Endodermal cell (in vitro differentiated cells): ENCODE results near the gene IL15RA. TPM values are rescaled to one million over a fixed set of nuclear protein-coding genes. Genes with fewer than 3 reads are reported as not detected.

ENCODE experiments used
- DNase-seq: peaks from one replicate; pipeline ENCODE4 v3.0.0-alpha.2; 2017
- H3K27ac ChIP-seq: 2 replicates; pipeline ENCODE4 v1.5.1; 2013; ENCODE audit warnings: mild to moderate bottlenecking, low read depth, low read length, moderate library complexity
- H3K27me3 ChIP-seq: 2 replicates; pipeline ENCODE4 v1.6.1; 2013; ENCODE audit warnings: mild to moderate bottlenecking, low read length, moderate library complexity; ENCODE audit not compliant: insufficient read depth, control insufficient read depth, poor library complexity, severe bottlenecking
- H3K36me3 ChIP-seq: 2 replicates; pipeline ENCODE4 v1.7.0; 2013; ENCODE audit warnings: mild to moderate bottlenecking, low read length, moderate library complexity; ENCODE audit not compliant: control insufficient read depth, insufficient read depth
- H3K4me1 ChIP-seq: one replicate; pipeline ENCODE4 v1.7.0; 2013; ENCODE audit warnings: low read length; ENCODE audit not compliant: control insufficient read depth, insufficient read depth
- H3K4me3 ChIP-seq: 2 replicates; pipeline ENCODE4 v1.5.1; 2013; ENCODE audit warnings: mild to moderate bottlenecking, low read length, moderate library complexity
- H3K9ac ChIP-seq: 2 replicates; pipeline ENCODE4 v1.6.1; 2013; ENCODE audit warnings: mild to moderate bottlenecking, low read length, moderate library complexity; ENCODE audit not compliant: poor library complexity, severe bottlenecking; ENCODE audit errors: extremely low read depth
- H3K9me3 ChIP-seq: 2 replicates; pipeline ENCODE4 v1.6.1; 2013; ENCODE audit warnings: mild to moderate bottlenecking, low read length, moderate library complexity; ENCODE audit not compliant: control insufficient read depth
- H3K27ac Mint-ChIP-seq: 2 replicates; pipeline ENCODE4 v1.8.0; 2020; ENCODE audit warnings: mixed read lengths
- H3K27me3 Mint-ChIP-seq: 2 replicates; pipeline ENCODE4 v1.8.0; 2021; ENCODE audit warnings: mild to moderate bottlenecking, mixed read lengths; ENCODE audit not compliant: insufficient read depth
- H3K36me3 Mint-ChIP-seq: 2 replicates; pipeline ENCODE4 v1.8.0; 2020; ENCODE audit warnings: low read depth, mixed read lengths
- H3K4me1 Mint-ChIP-seq: 2 replicates; pipeline ENCODE4 v1.8.0; 2020; ENCODE audit warnings: mixed read lengths
- H3K4me3 Mint-ChIP-seq: 2 replicates; pipeline ENCODE4 v1.8.0; 2020; ENCODE audit warnings: mild to moderate bottlenecking, moderate library complexity, mixed read lengths
- H3K9me3 Mint-ChIP-seq: 2 replicates; pipeline ENCODE4 v1.8.0; 2020; ENCODE audit warnings: mild to moderate bottlenecking, mixed read lengths
- CTCF ChIP-seq: fragments of 200-600 bp; sonication (generic); conservative IDR thresholded peaks from 2 replicates; pipeline ENCODE4 v1.5.0; 2021; ENCODE audit warnings: antibody characterized with exemption, mild to moderate bottlenecking
- WGBS, 2 experiments: methylation state at CpG; one replicate each; pipeline versions ENCODE4 v1.1.5 to v1.1.7; 2013; ENCODE audit warnings: missing lambda C conversion rate in 2 of 2, mixed read lengths in 1 of 2; ENCODE audit not compliant: insufficient coverage in 1 of 2, insufficient read length in 1 of 2; 5-methylcytosine and 5-hydroxymethylcytosine counted together
- total RNA-seq, 2 donors: library from RNA; stranded (reverse); fragmentation: NEBNext Ultra II Directional in 1 of 2; extraction: Animal tissue kit (Norgen Biotek cat#: 25700) in 1 of 2; gene quantifications; 2 replicates in 1 of 2; 3 replicates in 1 of 2; pipeline ENCODE4 v1.2.1, GENCODE V29; 2021

The IL15RA gene
- total RNA-seq, 2 donors from 2014 or later, result 0.35 to 0.37 TPM

DNA sequence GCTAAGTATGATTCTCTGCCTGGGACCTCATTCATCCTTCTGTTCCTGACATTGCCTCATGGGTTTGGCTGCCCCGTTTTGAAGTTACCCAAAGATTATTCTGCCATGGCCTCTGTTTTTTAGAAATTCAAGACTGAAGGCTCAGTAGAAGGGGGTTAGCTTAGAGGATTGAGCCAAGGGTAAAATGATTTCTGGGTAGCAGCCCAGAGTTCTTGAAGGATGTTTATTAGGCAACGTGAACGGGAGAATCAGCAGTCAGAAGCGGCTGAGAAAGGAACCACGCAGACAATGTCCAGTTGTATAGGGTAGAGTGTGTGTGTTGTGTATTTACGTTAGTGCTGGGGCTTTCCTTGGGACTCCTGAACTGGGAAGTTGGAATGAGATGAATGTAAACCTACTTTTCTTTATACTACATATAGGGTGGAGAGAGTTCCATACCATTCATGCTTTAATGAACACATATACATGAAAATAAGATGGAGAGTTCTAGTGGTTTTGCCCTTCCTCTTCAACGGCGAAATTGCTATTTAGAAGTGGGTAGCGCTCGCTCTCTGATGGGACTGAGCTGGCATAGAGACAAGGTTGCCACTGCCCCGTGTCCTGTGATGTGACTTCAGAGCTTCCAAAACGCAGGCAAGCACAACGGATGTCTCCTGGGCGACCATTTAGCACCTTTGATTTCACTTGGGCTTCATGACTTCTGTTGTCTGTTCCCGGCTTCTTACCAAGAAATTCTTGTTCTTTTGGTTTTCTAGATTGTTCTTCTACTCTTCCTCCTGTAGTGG is 35.0 kb upstream of the IL15RA start:
- Histone ChIP-seq H3K9ac (no peak overlapping the region), H3K9me3 (no peaks in the 10 kb centered on the region), H3K27ac (no peak overlapping the region), H3K27me3 (no peaks in the 10 kb centered on the region), H3K4me3 (no peak overlapping the region), H3K4me1 (peaks cover 8% of the 10 kb centered on the region), H3K36me3 (no peaks in the 10 kb centered on the region)
- peaks cover 4% of the 10 kb centered on the region for H3K4me1 Mint-ChIP-seq
- no peak overlapping the region for H3K27ac Mint-ChIP-seq
- peaks cover 2% of the 10 kb centered on the region for H3K27me3 Mint-ChIP-seq
- 91 to 92% methylated on average over 8 to 15 of the region's 15 CpGs for WGBS, 2 experiments
- no peak overlapping the region for H3K4me3 Mint-ChIP-seq
- no peaks in the 10 kb centered on the region for H3K9me3 Mint-ChIP-seq
- no peak for TF ChIP-seq CTCF
- no peak for DNase-seq
- H3K36me3 Mint-ChIP-seq, result no peaks in the 10 kb centered on the region

GRCh38 chr10:6011558-6011957 is 34.2 kb upstream of the IL15RA start:
- no peak for DNase-seq
- peaks cover 4% of the 10 kb centered on the region for H3K4me1 Mint-ChIP-seq
- H3K36me3 Mint-ChIP-seq, result no peaks in the 10 kb centered on the region
- no peaks in the 10 kb centered on the region for H3K27me3 ChIP-seq
- no peak overlapping the region for H3K4me3 Mint-ChIP-seq
- peaks cover 5% of the 10 kb centered on the region for H3K9me3 ChIP-seq
- peaks cover 3% of the 10 kb centered on the region for H3K9me3 Mint-ChIP-seq
- H3K4me1 ChIP-seq, result peaks cover 8% of the 10 kb centered on the region
- WGBS, 2 experiments, result 89 to 94% methylated on average over 8 of the region's 8 CpGs
- no peak overlapping the region for H3K4me3 ChIP-seq
- H3K9ac ChIP-seq, result no peak overlapping the region
- H3K27me3 Mint-ChIP-seq, result no peaks in the 10 kb centered on the region
- no peak overlapping the region for H3K27ac ChIP-seq
- no peaks in the 10 kb centered on the region for H3K36me3 ChIP-seq
- TF ChIP-seq CTCF, result no peak
- no peak overlapping the region for H3K27ac Mint-ChIP-seq

DNA sequence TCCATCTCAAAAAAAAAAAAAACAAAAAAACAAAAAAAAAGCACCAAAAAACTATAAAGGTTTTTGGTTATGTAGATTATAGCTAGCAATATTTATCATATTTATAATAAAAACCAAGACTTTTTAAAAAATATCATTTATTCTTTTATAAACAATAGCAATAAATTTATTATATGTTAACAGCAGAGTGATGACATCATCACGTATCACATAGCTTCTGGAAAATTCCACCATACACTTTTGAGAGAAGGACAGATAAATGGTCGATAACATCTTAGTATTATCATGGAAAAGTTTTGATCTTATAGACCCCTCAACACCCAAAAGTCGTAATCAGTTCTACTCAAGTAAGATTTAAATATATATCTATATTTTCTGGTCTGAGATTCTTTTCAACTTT is 33.2 kb upstream of the IL15RA start:
- Histone ChIP-seq H3K36me3 (no peaks in the 10 kb centered on the region), H3K27me3 (no peaks in the 10 kb centered on the region), H3K9me3 (peaks cover 5% of the 10 kb centered on the region), H3K4me3 (no peak overlapping the region), H3K4me1 (no peaks in the 10 kb centered on the region), H3K9ac (no peak overlapping the region), H3K27ac (no peak overlapping the region)
- no peak for TF ChIP-seq CTCF
- DNase-seq, result no peak
- Mint-ChIP-seq H3K27ac (no peak overlapping the region), H3K27me3 (no peaks in the 10 kb centered on the region), H3K4me3 (no peak overlapping the region), H3K36me3 (no peaks in the 10 kb centered on the region), H3K9me3 (peaks cover 4% of the 10 kb centered on the region), H3K4me1 (no peaks in the 10 kb centered on the region)
- 100% methylated on average over 1 of the region's 3 CpGs; no CpG with 5 or more reads in 1 of the 2 experiments for WGBS, 2 experiments
